Stimulated activated CD8-positive, alpha-beta memory T cell treated with anti-CD3 and anti-CD28 coated beads, Interleukin-4, amount 100 ng/mL, for 24 hours (primary cell): ENCODE data around the gene ANKRD34C.

Experiments used
- DNase-seq: peaks from one replicate; pipeline ENCODE4 v3.0.0-alpha.2; 2020; ENCODE audit warnings: low read depth

The ANKRD34C gene

GRCh38 chr15:79282371-79283251 is at the start of gene ANKRD34C:
Gene ANKRD34C, plus strand, starts transcription at chr15:79282722. Its CDS starts 10,563 bp downstream, at chr15:79293285.
- DNase-seq: no peak

- no peak for DNase-seq
Observed at GRCh38 chr15:79233236-79233635, 49.3 kb upstream of the ANKRD34C start.

GRCh38 chr15:79240036-79240435 is 42.5 kb upstream of the ANKRD34C start:
- DNase-seq: no peak

- DNase-seq: no peak
Observed at GRCh38 chr15:79243723-79244122, 38.8 kb upstream of the ANKRD34C start.

GRCh38 chr15:79244876-79245275 is 37.6 kb upstream of the ANKRD34C start:
- DNase-seq: no peak

- no peak for DNase-seq
Observed at GRCh38 chr15:79248183-79248582, 34.3 kb upstream of the ANKRD34C start.

GRCh38 chr15:79257454-79257853 is 25.1 kb upstream of the ANKRD34C start:
- no peak for DNase-seq

- no peak for DNase-seq
Observed at GRCh38 chr15:79261836-79262235, 20.7 kb upstream of the ANKRD34C start.

GRCh38 chr15:79265167-79265566 is 17.4 kb upstream of the ANKRD34C start:
- DNase-seq: no peak

- DNase-seq: no peak
Observed at GRCh38 chr15:79265987-79266579, 16.4 kb upstream of the ANKRD34C start.

- DNase-seq: peak; percentile 7
Observed at GRCh38 chr15:79283252-79284048, 928 bp downstream of the ANKRD34C start.

GRCh38 chr15:79290642-79291275 is 8.2 kb downstream of the ANKRD34C start:
- DNase-seq: no peak

- DNase-seq: no peak
Observed at GRCh38 chr15:79292011-79292410, 9.5 kb downstream of the ANKRD34C start.

GRCh38 chr15:79294075-79294474 is 11.6 kb downstream of the ANKRD34C start:
- DNase-seq: no peak

GRCh38 chr15:79296583-79296982 is 14.1 kb downstream of the ANKRD34C start:
- DNase-seq: no peak

GRCh38 chr15:79299126-79299840 is 16.8 kb downstream of the ANKRD34C start:
- DNase-seq: no peak

- DNase-seq: no peak
Observed at GRCh38 chr15:79299841-79300235, 17.3 kb downstream of the ANKRD34C start.

GRCh38 chr15:79307251-79307650 is 24.7 kb downstream of the ANKRD34C start:
- no peak for DNase-seq

- no peak for DNase-seq
Observed at GRCh38 chr15:79308874-79309273, 26.4 kb downstream of the ANKRD34C start.

GRCh38 chr15:79310612-79310984 is 28.1 kb downstream of the ANKRD34C start:
- DNase-seq: no peak
